GM23338 (cell line): ENCODE data around the gene CPNE6. TPM values are rescaled to one million over a fixed set of nuclear protein-coding genes. Genes with fewer than 3 reads are reported as not detected.

Experiments
- ATAC-seq: fragments of 200-7000 bp; cut with Tn5 transposase; 3 replicates; pipeline ENCODE4 v1.9.1; 2020
- DNase-seq: peaks from one replicate; pipeline ENCODE4 v3.0.0-alpha.2; 2015; ENCODE audit warnings: low spot score
- H2AFZ ChIP-seq: fragments of 200-600 bp; sonication (generic); 2 replicates; pipeline ENCODE4 v1.8.0; 2016; ENCODE audit warnings: antibody characterized with exemption, mild to moderate bottlenecking, moderate library complexity
- H3F3A ChIP-seq: fragments of 200-600 bp; sonication (generic); replicated peaks from 2 replicates; pipeline ENCODE4 v1.8.0; 2017; ENCODE audit warnings: antibody characterized with exemption, mixed run types, low read depth
- H3K27ac ChIP-seq: fragments of 200-600 bp; sonication (generic); 2 replicates; pipeline ENCODE4 v1.6.1; 2016; ENCODE audit warnings: low read depth
- H3K27me3 ChIP-seq: fragments of 200-600 bp; sonication (generic); 2 replicates; pipeline ENCODE4 v1.8.0; 2016; ENCODE audit warnings: mild to moderate bottlenecking, mixed run types, moderate library complexity; ENCODE audit not compliant: insufficient read depth
- H3K36me3 ChIP-seq: fragments of 200-600 bp; sonication (generic); 2 replicates; pipeline ENCODE4 v1.8.0; 2016; ENCODE audit warnings: mild to moderate bottlenecking; ENCODE audit not compliant: insufficient read depth
- H3K4me1 ChIP-seq: fragments of 200-600 bp; sonication (generic); 2 replicates; pipeline ENCODE4 v1.8.0; 2016; ENCODE audit warnings: mild to moderate bottlenecking, moderate library complexity; ENCODE audit not compliant: insufficient read depth
- H3K4me2 ChIP-seq: fragments of 200-600 bp; sonication (generic); 2 replicates; pipeline ENCODE4 v1.7.1; 2017; ENCODE audit warnings: mixed run types
- H3K4me3 ChIP-seq: fragments of 200-600 bp; sonication (generic); 2 replicates; pipeline ENCODE4 v1.6.1; 2016; ENCODE audit warnings: mixed run types
- H3K79me2 ChIP-seq: fragments of 200-600 bp; sonication (generic); replicated peaks from 2 replicates; pipeline ENCODE4 v1.8.0; 2017; ENCODE audit warnings: mild to moderate bottlenecking; ENCODE audit not compliant: insufficient read depth
- H3K9me2 ChIP-seq: fragments of 200-600 bp; sonication (generic); 2 replicates; pipeline ENCODE4 v1.8.0; 2017; ENCODE audit not compliant: insufficient read depth
- H4K20me1 ChIP-seq: fragments of 200-600 bp; sonication (generic); replicated peaks from 2 replicates; pipeline ENCODE4 v1.8.0; 2017; ENCODE audit warnings: mild to moderate bottlenecking; ENCODE audit not compliant: insufficient read depth
- H3K27ac Mint-ChIP-seq: 2 replicates; pipeline ENCODE4 v1.8.0; 2020; ENCODE audit warnings: inconsistent platforms, mild to moderate bottlenecking, moderate library complexity, mixed read lengths
- H3K27me3 Mint-ChIP-seq: 3 replicates; pipeline ENCODE4 v1.8.0; 2022; ENCODE audit warnings: low read depth, mild to moderate bottlenecking, moderate library complexity, mixed read lengths, inconsistent platforms; ENCODE audit not compliant: insufficient read depth, poor library complexity
- H3K36me3 Mint-ChIP-seq: 3 replicates; pipeline ENCODE4 v1.8.0; 2021; ENCODE audit warnings: low read depth, mild to moderate bottlenecking, inconsistent platforms, moderate library complexity, mixed read lengths
- H3K4me1 Mint-ChIP-seq: 3 replicates; pipeline ENCODE4 v1.8.0; 2020; ENCODE audit warnings: mild to moderate bottlenecking, inconsistent platforms, mixed read lengths
- H3K4me3 Mint-ChIP-seq: 3 replicates; pipeline ENCODE4 v1.8.0; 2021; ENCODE audit warnings: moderate library complexity, mild to moderate bottlenecking, inconsistent platforms, mixed read lengths
- H3K9me3 Mint-ChIP-seq: 3 replicates; pipeline ENCODE4 v1.8.0; 2020; ENCODE audit warnings: moderate library complexity, mild to moderate bottlenecking, inconsistent platforms, mixed read lengths
- EZH2 ChIP-seq: fragments of 200-600 bp; sonication (generic); IDR thresholded peaks from one replicate; pipeline ENCODE4 v1.8.0; 2017; ENCODE audit warnings: antibody characterized with exemption, mild to moderate bottlenecking, low read depth; ENCODE audit not compliant: unreplicated experiment
- POLR2AphosphoS5 ChIP-seq: IDR thresholded peaks from 2 replicates; pipeline ENCODE4 v1.6.1; 2016; ENCODE audit warnings: antibody characterized with exemption, low read depth
- STAT1 ChIP-seq: IDR thresholded peaks from one replicate; pipeline ENCODE4 v1.6.1; 2016; ENCODE audit warnings: antibody characterized with exemption; ENCODE audit not compliant: unreplicated experiment
- ZNF114 ChIP-seq: fragments of 250-450 bp; sonication (Bioruptor Pico); IDR thresholded peaks from 2 replicates; pipeline ENCODE4 v1.5.0; 2020; ENCODE audit warnings: mild to moderate bottlenecking, moderate library complexity
- ZNF462 ChIP-seq: fragments of 250-450 bp; sonication (Bioruptor Pico); IDR thresholded peaks from 2 replicates; pipeline ENCODE4 v1.5.0; 2020; ENCODE audit warnings: mild to moderate bottlenecking, moderate library complexity
- polyA plus RNA-seq: library from polyadenylated mRNA; unstranded; fragments of >200 nt; fragmentation: Nextera tagmentation; extraction: Ambion mirVana; gene quantifications from 2 replicates; pipeline ENCODE4 v1.2.1, GENCODE V29; 2016
- total RNA-seq: library from RNA; depleted of rRNA; stranded (reverse); fragments of >200 nt; shearing (Covaris generic); gene quantifications from 2 replicates; pipeline ENCODE4 v1.2.3, GENCODE V29; 2014

The CPNE6 gene
- total and polyA plus RNA-seq, 2 experiments from 2014 or later, result 0.16 TPM; not detected in 1

DNA sequence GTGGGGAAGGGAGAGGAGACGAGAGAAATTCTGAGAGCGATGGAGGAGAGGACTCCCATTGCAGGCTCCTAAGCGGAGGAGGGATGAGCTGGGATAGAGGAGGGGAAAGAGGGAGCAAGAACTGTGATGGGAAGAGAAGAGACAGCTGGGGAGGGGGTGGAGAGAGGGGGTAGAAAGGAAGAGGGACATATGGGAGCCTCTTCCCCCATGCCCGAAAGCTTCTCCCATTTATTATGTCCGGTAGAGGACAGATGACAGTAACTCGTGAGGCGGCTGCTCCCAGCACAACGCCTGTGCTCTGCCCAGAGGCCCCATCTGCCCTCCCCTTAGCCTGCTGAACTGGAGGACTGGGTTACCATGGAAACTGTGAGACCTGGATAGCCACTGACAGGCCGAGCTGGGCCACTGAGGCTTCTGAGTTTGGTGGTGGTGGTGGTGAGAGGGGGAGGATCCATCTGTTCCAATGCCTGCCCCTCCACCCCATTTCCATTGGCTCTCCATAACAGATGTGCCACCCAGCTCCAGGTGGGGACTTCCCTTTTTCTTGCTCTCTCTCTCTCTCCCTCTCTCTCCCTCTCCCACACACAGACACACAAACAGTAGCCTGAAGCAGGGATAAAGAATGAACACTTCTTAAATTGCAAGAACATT, 8.3 kb downstream of the CPNE6 start:
- TF ChIP-seq STAT1, result no peak
- 0 out of 2 replicates have a peak, but pooled peaks have one; percentile 23 for TF ChIP-seq POLR2AphosphoS5
- Histone ChIP-seq H3K4me2 (peak overlapping the region; percentile 95; the same call in 1 of the 2 replicates), H4K20me1 (no peaks in the 10 kb centered on the region), H2AFZ (no peak overlapping the region), H3K36me3 (no peaks in the 10 kb centered on the region), H3K4me3 (peak overlapping the region; percentile 83; the same call in 1 of the 2 replicates), H3K79me2 (no peaks in the 10 kb centered on the region), H3K9me2 (no peaks in the 10 kb centered on the region), H3F3A (peaks cover 15% of the 10 kb centered on the region; the same call in 1 of the 2 replicates), H3K27me3 (peaks cover 14% of the 10 kb centered on the region; the same call in 1 of the 2 replicates), H3K27ac (no peak overlapping the region), H3K4me1 (peaks cover 19% of the 10 kb centered on the region)
- ATAC-seq (peak; percentile 43), DNase-seq (peak; percentile 90)
- H3K27me3 Mint-ChIP-seq, result peaks cover 31% of the 10 kb centered on the region
- H3K4me1 Mint-ChIP-seq, result peaks cover 44% of the 10 kb centered on the region
- H3K36me3 Mint-ChIP-seq, result no peaks in the 10 kb centered on the region; the same call in 2 of the 3 replicates
- peak overlapping the region; percentile 76; the same call in 2 of the 3 replicates for H3K4me3 Mint-ChIP-seq
- H3K9me3 Mint-ChIP-seq, result no peaks in the 10 kb centered on the region
- H3K27ac Mint-ChIP-seq, result no peak overlapping the region

DNA sequence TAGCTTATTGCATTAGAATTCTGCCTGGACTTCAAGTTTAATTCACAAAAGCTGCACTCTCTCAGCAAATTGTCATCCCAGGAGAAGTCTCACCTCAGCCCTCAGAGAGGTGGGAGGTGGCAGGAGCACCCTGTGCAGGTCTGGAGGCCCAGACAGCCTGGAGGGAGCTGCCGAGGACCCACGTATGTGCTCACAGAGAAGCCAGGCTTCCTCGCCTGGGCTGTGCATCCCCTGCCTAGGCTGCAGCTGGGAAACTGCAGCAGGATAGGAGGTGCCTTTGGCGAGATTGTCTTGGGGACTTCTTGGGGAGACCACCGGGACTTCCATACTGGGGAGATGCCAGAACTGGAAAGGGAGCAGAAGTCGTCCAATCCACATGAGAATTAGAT, 8.8 kb downstream of the CPNE6 start:
- peak overlapping the region; percentile 94; the same call in 1 of the 2 replicates for H2AFZ ChIP-seq
- Mint-ChIP-seq H3K27ac (no peak overlapping the region), H3K4me3 (peak overlapping the region; percentile 76), H3K9me3 (no peaks in the 10 kb centered on the region), H3K4me1 (peaks cover 44% of the 10 kb centered on the region), H3K36me3 (no peaks in the 10 kb centered on the region; the same call in 2 of the 3 replicates), H3K27me3 (peaks cover 35% of the 10 kb centered on the region)
- peaks cover 14% of the 10 kb centered on the region; the same call in 1 of the 2 replicates for H3K27me3 ChIP-seq
- H4K20me1 ChIP-seq, result no peaks in the 10 kb centered on the region
- peak overlapping the region; percentile 83 for H3K4me3 ChIP-seq
- peaks cover 15% of the 10 kb centered on the region; the same call in 1 of the 2 replicates for H3F3A ChIP-seq
- TF ChIP-seq EZH2 (no peak), POLR2AphosphoS5 (no peak)
- peak overlapping the region; percentile 95 for H3K4me2 ChIP-seq
- peaks cover 19% of the 10 kb centered on the region for H3K4me1 ChIP-seq
- no peak for ATAC-seq
- no peaks in the 10 kb centered on the region for H3K79me2 ChIP-seq
- no peak for DNase-seq
- no peaks in the 10 kb centered on the region for H3K36me3 ChIP-seq
- H3K27ac ChIP-seq, result no peak overlapping the region
- no peaks in the 10 kb centered on the region for H3K9me2 ChIP-seq

- H3K27me3 ChIP-seq, result peaks cover 14% of the 10 kb centered on the region; the same call in 1 of the 2 replicates
- peak overlapping the region; percentile 76 for H3K4me3 Mint-ChIP-seq
- H3K36me3 Mint-ChIP-seq, result no peaks in the 10 kb centered on the region; the same call in 2 of the 3 replicates
- no peaks in the 10 kb centered on the region for H3K9me3 Mint-ChIP-seq
- peak overlapping the region; percentile 83 for H3K4me3 ChIP-seq
- H3K79me2 ChIP-seq, result no peaks in the 10 kb centered on the region
- H3K27ac ChIP-seq, result peak overlapping the region; percentile 78; the same call in 1 of the 2 replicates
- peaks cover 35% of the 10 kb centered on the region for H3K27me3 Mint-ChIP-seq
- H3K9me2 ChIP-seq, result no peaks in the 10 kb centered on the region
- ATAC-seq, result peak; percentile 75
- H3K4me1 Mint-ChIP-seq, result peaks cover 41% of the 10 kb centered on the region
- H2AFZ ChIP-seq, result peak overlapping the region; percentile 94
- H3K27ac Mint-ChIP-seq, result peak overlapping the region; percentile 80; the same call in 1 of the 2 replicates
- DNase-seq, result peak; percentile 81
- no peaks in the 10 kb centered on the region for H4K20me1 ChIP-seq
- no peaks in the 10 kb centered on the region for H3K36me3 ChIP-seq
- H3K4me1 ChIP-seq, result peaks cover 19% of the 10 kb centered on the region
- peak overlapping the region; percentile 95 for H3K4me2 ChIP-seq
- peaks cover 15% of the 10 kb centered on the region; the same call in 1 of the 2 replicates for H3F3A ChIP-seq
- TF ChIP-seq POLR2AphosphoS5 (peak; percentile 81), EZH2 (no peak), ZNF462 (CRISPR knock-in tag) (no peak), ZNF114 (CRISPR knock-in tag) (no peak)
Measured at GRCh38 chr14:24080888-24081738, 9.8 kb downstream of the CPNE6 start.
